Mononuclear cell (primary cell): ENCODE data around the gene LIPA. TPM values are rescaled to one million over a fixed set of nuclear protein-coding genes. Genes with fewer than 3 reads are reported as not detected.
"Not testable (repeated sequence)": the region's sequence is repeated elsewhere in the genome, so short reads cannot be mapped to it uniquely, and the experiment has no call there.

Experiments
- H3K27me3 ChIP-seq: 2 replicates; pipeline ENCODE4 v1.6.0; 2011; ENCODE audit warnings: low read length, control low read depth; ENCODE audit not compliant: insufficient read depth
- H3K4me1 ChIP-seq: 2 replicates; pipeline ENCODE4 v1.5.1; 2011; ENCODE audit warnings: mild to moderate bottlenecking, low read length, control low read depth; ENCODE audit not compliant: insufficient read depth
- H3K4me3 ChIP-seq: 2 replicates; pipeline ENCODE4 v1.5.1; 2011; ENCODE audit warnings: mild to moderate bottlenecking, low read length, moderate library complexity
- H3K9me3 ChIP-seq: 2 replicates; pipeline ENCODE4 v1.5.1; 2011; ENCODE audit warnings: low read depth, mild to moderate bottlenecking, control low read depth, low read length
- total RNA-seq: library from RNA; depleted of rRNA; stranded (reverse); fragments of >200 nt; gene quantifications from one replicate; pipeline ENCODE4 v1.2.3, GENCODE V29; 2012

Gene LIPA
- total RNA-seq, 1 donor: 45.0 TPM

GRCh38 chr10:89185658-89186057, 65.9 kb downstream of the LIPA start:
- no peaks in the 10 kb centered on the region for H3K4me1 ChIP-seq
- H3K4me3 ChIP-seq: no peak overlapping the region
- H3K27me3 ChIP-seq: no peaks in the 10 kb centered on the region
- no peaks in the 10 kb centered on the region for H3K9me3 ChIP-seq

GRCh38 chr10:89184638-89185037, 66.9 kb downstream of the LIPA start:
- H3K4me1 ChIP-seq: no peaks in the 10 kb centered on the region
- no peaks in the 10 kb centered on the region for H3K27me3 ChIP-seq
- H3K4me3 ChIP-seq: no peak overlapping the region
- no peaks in the 10 kb centered on the region for H3K9me3 ChIP-seq

GRCh38 chr10:89183571-89183970, 68.0 kb downstream of the LIPA start:
- H3K4me3 ChIP-seq: no peak overlapping the region
- no peaks in the 10 kb centered on the region for H3K4me1 ChIP-seq
- no peaks in the 10 kb centered on the region for H3K9me3 ChIP-seq
- H3K27me3 ChIP-seq: no peaks in the 10 kb centered on the region

GRCh38 chr10:89182894-89183293, 68.7 kb downstream of the LIPA start:
- H3K4me3 ChIP-seq: no peak overlapping the region
- no peaks in the 10 kb centered on the region for H3K4me1 ChIP-seq
- no peaks in the 10 kb centered on the region for H3K9me3 ChIP-seq
- H3K27me3 ChIP-seq: no peaks in the 10 kb centered on the region

GRCh38 chr10:89175816-89176215, 75.8 kb downstream of the LIPA start:
- H3K27me3 ChIP-seq: peaks cover 19% of the 10 kb centered on the region
- no peaks in the 10 kb centered on the region for H3K4me1 ChIP-seq
- H3K4me3 ChIP-seq: no peak overlapping the region
- no peaks in the 10 kb centered on the region for H3K9me3 ChIP-seq

- H3K9me3 ChIP-seq: no peaks in the 10 kb centered on the region
- H3K4me1 ChIP-seq: no peaks in the 10 kb centered on the region
- peaks cover 19% of the 10 kb centered on the region for H3K27me3 ChIP-seq
- no peak overlapping the region for H3K4me3 ChIP-seq
These were observed 78.5 kb downstream of the LIPA start for GRCh38 chr10:89173075-89173474.

GRCh38 chr10:89171996-89172395, 79.6 kb downstream of the LIPA start:
- no peaks in the 10 kb centered on the region for H3K4me1 ChIP-seq
- peaks cover 19% of the 10 kb centered on the region for H3K27me3 ChIP-seq
- H3K4me3 ChIP-seq: no peak overlapping the region
- H3K9me3 ChIP-seq: no peaks in the 10 kb centered on the region

GRCh38 chr10:89171263-89171872, 80.2 kb downstream of the LIPA start:
- H3K4me1 ChIP-seq: no peaks in the 10 kb centered on the region
- no peak overlapping the region for H3K4me3 ChIP-seq
- no peaks in the 10 kb centered on the region for H3K9me3 ChIP-seq
- peaks cover 17% of the 10 kb centered on the region for H3K27me3 ChIP-seq

- H3K9me3 ChIP-seq, H3K4me3 ChIP-seq: not testable (repeated sequence)
- peaks cover 13% of the 10 kb centered on the region for H3K27me3 ChIP-seq
- H3K4me1 ChIP-seq: peaks cover 17% of the 10 kb centered on the region
These were observed 83.1 kb downstream of the LIPA start for GRCh38 chr10:89168354-89168900.

GRCh38 chr10:89167915-89168314, 83.7 kb downstream of the LIPA start:
- H3K4me3 ChIP-seq: no peak overlapping the region

GRCh38 chr10:89165923-89166322, 85.7 kb downstream of the LIPA start:
- no peaks in the 10 kb centered on the region for H3K27me3 ChIP-seq
- peaks cover 21% of the 10 kb centered on the region for H3K4me1 ChIP-seq
- H3K4me3 ChIP-seq: no peak overlapping the region
- H3K9me3 ChIP-seq: no peaks in the 10 kb centered on the region

More at GRCh38 chr10:89167915-89168314, 83.7 kb downstream of the LIPA start:
- Histone ChIP-seq H3K4me1 (peaks cover 21% of the 10 kb centered on the region), H3K9me3 (no peaks in the 10 kb centered on the region), H3K27me3 (peaks cover 8% of the 10 kb centered on the region)

GRCh38 chr10:89164920-89165319, 86.7 kb downstream of the LIPA start:
- Histone ChIP-seq H3K27me3 (no peaks in the 10 kb centered on the region), H3K4me1 (peaks cover 21% of the 10 kb centered on the region), H3K4me3 (no peak overlapping the region), H3K9me3 (no peaks in the 10 kb centered on the region)

GRCh38 chr10:89164080-89164479, 87.5 kb downstream of the LIPA start:
- H3K27me3 ChIP-seq: no peaks in the 10 kb centered on the region
- no peaks in the 10 kb centered on the region for H3K9me3 ChIP-seq
- no peak overlapping the region for H3K4me3 ChIP-seq
- peaks cover 21% of the 10 kb centered on the region for H3K4me1 ChIP-seq
